Activated naive CD4-positive, alpha-beta T cell treated with anti-CD3 and anti-CD28 coated beads, Interleukin-2, amount 50 U/mL, for 72 hours (primary cell): ENCODE data around the gene KCNQ1OT1. TPM values are rescaled to one million over a fixed set of nuclear protein-coding genes. Genes with fewer than 3 reads are reported as not detected.

Experiments used
- ATAC-seq, 2 donors: fragments of 150-1000 bp; cut with Tn5 transposase; 2 replicates each; pipeline ENCODE4 v1.10.0; 2021; ENCODE audit warnings: mild to moderate bottlenecking in 2 of 2, moderate library complexity in 2 of 2
- DNase-seq, 2 donors: peaks; one replicate each; pipeline ENCODE4 v3.0.0; 2021 to 2022; ENCODE audit warnings: low spot score in 2 of 2
- H3K27ac Mint-ChIP-seq, 2 donors: one replicate each; pipeline ENCODE4 v1.8.0; 2022; ENCODE audit warnings: mild to moderate bottlenecking in 2 of 2, mixed read lengths in 2 of 2
- H3K36me3 Mint-ChIP-seq, 2 donors: one replicate each; pipeline ENCODE4 v1.8.0; 2022; ENCODE audit warnings: mixed read lengths in 2 of 2
- H3K9me3 Mint-ChIP-seq, 2 donors: one replicate each; pipeline ENCODE4 v1.8.0; 2022; ENCODE audit warnings: mixed read lengths in 2 of 2
- total RNA-seq, 2 donors: library from RNA; stranded (reverse); gene quantifications; one replicate each; pipeline ENCODE4 v1.2.3, GENCODE V29; 2022

Gene KCNQ1OT1
- total RNA-seq, 2 donors from 2014 or later: 0.30 to 0.49 TPM

DNA sequence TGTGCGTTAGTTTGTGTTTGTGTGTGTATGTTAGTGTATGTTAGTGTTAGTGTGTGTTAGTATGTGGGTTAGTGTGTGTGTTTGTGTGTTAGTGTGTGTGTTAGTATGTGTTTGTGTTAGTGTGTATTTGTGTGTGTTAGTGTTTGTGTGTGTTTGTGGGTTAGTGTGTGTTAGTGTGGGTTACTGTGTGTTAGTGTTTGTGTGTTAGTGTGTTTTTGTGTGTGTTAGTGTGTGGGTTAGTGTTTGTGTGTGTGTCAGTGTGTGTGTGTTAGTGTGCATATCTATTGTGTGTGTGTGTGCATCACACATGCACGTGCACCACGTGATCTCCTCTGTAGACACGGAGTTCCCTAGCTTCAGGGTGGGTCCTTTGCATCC lies 115.4 kb downstream of the KCNQ1OT1 start:
- no peaks in the 10 kb centered on the region for H3K36me3 Mint-ChIP-seq
- no peak for ATAC-seq
- no peaks in the 10 kb centered on the region for H3K9me3 Mint-ChIP-seq
- DNase-seq: no peak
- H3K27ac Mint-ChIP-seq: no peak overlapping the region

DNA sequence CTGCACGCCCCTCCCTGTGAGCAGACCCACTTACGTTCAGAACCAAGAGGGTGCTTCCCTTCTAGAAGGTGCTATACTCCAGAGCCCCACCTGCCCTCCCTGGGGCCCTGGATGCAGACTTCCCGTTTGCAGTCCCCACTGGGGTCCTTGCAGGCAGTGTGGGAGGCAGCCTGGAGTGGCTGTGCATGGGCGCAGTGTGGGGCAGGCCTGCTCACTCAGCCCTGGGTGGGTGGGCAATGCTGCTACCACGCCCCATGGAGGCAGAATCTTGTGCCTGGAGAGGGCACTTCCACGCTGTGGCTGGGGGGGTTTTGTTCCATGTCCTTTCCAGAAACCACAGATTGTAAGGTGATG lies 116.2 kb downstream of the KCNQ1OT1 start:
- Mint-ChIP-seq H3K9me3 (no peaks in the 10 kb centered on the region), H3K36me3 (no peaks in the 10 kb centered on the region), H3K27ac (no peak overlapping the region)
- DNase-seq (no peak), ATAC-seq (no peak)

DNA sequence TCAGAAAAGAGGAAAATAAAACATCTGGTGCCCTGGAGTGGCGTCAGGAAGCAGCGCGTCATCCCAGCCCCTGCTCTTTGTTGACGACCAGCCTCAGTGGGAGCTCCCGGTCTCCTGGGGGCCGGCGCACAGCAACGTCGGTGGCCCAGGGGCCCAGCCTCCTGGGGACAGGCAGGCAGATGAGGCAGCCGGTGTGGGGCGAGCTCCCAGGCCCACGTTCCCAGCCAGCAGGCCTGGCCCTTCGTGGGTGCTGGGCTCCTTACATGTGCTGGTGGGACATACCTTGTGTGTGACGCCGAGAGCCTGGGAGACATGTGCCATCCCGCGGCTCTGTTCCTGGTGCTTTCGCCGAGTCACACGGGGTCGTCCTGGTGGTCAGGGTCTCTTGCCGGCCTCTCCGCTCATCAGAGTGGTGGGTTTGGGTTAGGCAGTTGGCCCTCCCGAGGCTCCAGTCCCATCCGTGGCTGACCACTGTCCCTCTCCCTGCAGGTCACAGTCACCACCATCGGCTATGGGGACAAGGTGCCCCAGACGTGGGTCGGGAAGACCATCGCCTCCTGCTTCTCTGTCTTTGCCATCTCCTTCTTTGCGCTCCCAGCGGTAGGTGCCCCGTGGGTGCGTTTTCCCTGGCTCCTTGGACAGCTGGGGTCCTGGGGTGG lies 116.7 kb downstream of the KCNQ1OT1 start:
- DNase-seq (peak in 1 of 2 donors; percentile 53), ATAC-seq (no peak)
- H3K27ac Mint-ChIP-seq: peak overlapping the region in 1 of 2 donors; percentile 22
- H3K36me3 Mint-ChIP-seq: no peaks in the 10 kb centered on the region
- H3K9me3 Mint-ChIP-seq: no peaks in the 10 kb centered on the region

DNA sequence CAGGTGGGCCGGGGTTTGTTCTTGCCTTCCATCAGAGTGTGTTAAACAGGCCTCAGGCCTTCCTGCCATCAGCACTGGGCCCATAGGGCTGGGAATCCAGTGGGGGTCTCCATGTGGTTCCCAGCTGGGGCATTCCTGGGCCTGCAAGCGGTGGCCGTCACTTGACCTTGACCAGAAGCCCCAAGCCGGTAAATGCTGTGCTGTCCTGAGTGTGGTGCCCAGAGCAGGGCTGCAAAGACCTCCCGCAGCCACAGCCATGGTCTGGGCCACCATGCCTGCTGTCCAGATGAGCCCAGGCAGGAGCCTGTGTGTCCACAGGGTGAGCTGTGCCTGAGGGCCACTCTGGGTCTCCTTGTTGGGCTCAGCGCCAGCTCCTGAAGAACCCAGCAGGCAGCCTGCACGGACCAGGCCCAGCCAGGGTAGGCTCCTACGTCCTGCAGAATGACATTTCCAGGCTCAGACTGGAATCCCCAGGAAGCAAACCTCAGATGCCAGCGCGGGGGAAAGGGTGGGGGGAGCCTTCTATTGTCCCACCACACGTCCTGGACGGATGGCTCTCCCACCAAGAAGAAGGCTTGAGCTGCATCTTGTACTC lies 117.3 kb downstream of the KCNQ1OT1 start:
- ATAC-seq (no peak), DNase-seq (peak in 1 of 2 donors; percentile 31)
- Mint-ChIP-seq H3K9me3 (no peaks in the 10 kb centered on the region), H3K36me3 (no peaks in the 10 kb centered on the region), H3K27ac (no peak overlapping the region)

DNA sequence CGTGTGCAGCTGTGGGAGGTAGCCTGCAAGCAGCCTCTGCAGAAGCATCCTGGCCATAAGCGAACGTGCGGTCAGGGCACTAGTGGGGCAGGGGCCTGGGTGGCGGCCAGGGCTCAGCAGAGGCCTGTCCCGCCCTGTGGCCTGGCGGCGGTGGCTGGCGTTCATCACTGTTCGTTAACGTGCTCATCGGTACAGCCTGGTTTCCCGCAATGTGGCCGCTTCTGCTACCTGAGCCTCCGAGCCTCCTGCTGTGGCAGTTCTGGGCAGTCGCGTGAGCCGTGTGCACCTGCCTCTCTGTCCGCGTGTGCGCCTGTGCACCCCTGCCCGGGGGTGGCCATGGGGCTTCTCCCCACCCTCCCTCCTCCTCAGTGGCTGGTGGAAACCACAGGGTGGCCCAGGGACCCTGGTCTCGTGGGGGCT lies 117.9 kb downstream of the KCNQ1OT1 start:
- ATAC-seq (no peak), DNase-seq (no peak)
- H3K36me3 Mint-ChIP-seq: no peaks in the 10 kb centered on the region
- H3K27ac Mint-ChIP-seq: no peak overlapping the region
- H3K9me3 Mint-ChIP-seq: no peaks in the 10 kb centered on the region

DNA sequence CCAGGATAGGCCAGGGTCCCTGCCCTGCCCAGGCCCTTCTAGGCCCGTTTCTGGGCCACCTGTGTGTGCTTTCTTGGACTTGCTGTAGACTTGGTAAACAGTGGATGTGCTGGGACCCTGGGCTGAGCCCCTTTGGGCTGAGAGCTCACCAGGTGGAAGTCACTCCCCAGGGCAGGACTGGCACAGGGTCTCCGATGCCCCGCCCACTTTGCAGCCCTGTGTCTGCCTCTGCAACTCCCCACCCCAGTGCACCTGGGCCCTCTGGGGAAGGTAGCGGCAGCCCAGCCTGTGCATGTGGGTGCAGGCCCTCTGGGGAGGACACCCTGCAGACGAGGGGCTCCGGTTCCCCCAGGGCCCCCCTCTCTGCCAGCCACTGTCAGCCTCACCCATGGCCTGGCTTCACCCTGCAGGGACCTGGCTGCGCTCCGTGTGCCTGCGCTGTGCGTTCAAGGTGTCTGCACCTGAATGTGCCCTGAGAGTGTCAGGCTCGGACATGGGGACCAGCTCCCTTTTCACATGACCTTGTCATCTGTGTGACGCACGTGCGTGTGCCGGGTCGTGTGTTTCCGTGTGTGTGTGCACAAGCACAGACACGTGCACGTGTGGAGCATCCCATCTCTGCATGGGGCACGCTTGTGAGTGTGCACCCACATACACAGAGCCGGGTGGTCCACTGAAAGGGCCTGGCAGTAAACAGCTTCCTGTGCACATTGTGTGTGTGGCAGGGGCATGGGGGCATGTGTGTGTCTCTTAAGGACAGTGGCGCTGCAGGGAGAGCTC lies 118.5 kb downstream of the KCNQ1OT1 start:
- DNase-seq (peak in 1 of 2 donors; percentile 53), ATAC-seq (no peak)
- H3K36me3 Mint-ChIP-seq: no peaks in the 10 kb centered on the region

DNA sequence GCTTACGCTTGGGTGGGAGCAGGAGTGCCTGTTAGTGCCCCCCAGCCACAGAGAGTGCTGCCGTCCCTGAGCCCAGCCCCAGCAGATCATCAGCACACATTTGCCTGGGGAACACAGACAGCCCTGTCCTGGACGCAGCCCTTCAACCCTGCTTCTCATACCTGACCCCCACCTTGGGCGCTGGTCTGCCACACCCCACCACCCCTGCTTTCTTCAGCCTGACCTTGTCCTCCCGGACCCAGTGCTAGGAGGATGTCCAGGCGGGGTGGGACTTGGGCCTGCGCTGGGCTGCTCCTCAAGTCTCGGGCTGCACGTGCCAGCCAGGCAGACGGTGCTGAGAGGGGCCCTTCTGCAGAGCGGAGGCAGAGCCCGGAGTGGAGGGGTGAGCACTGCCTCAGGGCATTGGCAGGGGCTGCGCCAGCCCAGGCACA lies 119.2 kb downstream of the KCNQ1OT1 start:
- DNase-seq (peak in 1 of 2 donors; percentile 46), ATAC-seq (no peak)
- H3K36me3 Mint-ChIP-seq: no peaks in the 10 kb centered on the region
- no peak overlapping the region for H3K27ac Mint-ChIP-seq
- no peaks in the 10 kb centered on the region for H3K9me3 Mint-ChIP-seq

More for the DNA sequence above, 118.5 kb downstream of the KCNQ1OT1 start:
- Mint-ChIP-seq H3K9me3 (no peaks in the 10 kb centered on the region), H3K27ac (no peak overlapping the region)

DNA sequence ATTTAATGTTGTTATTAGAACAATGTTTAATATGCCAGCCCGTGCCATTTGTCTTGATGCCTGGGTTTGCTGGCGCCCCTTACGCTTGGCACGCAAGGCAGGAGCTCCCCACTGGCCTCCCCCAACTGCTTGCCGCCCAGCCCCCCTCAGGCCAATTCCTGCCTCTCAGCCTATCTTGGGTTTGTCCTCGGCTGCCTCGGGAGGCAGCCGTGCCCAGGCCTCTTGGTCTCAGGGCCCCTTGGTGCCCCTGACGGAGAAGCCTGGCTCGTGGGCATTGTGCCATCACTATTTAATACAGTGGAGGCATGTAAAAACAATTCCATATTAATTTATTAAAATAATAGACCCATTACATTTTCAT lies 119.8 kb downstream of the KCNQ1OT1 start:
- DNase-seq (no peak), ATAC-seq (no peak)
- Mint-ChIP-seq H3K36me3 (no peaks in the 10 kb centered on the region), H3K27ac (no peak overlapping the region), H3K9me3 (no peaks in the 10 kb centered on the region)

DNA sequence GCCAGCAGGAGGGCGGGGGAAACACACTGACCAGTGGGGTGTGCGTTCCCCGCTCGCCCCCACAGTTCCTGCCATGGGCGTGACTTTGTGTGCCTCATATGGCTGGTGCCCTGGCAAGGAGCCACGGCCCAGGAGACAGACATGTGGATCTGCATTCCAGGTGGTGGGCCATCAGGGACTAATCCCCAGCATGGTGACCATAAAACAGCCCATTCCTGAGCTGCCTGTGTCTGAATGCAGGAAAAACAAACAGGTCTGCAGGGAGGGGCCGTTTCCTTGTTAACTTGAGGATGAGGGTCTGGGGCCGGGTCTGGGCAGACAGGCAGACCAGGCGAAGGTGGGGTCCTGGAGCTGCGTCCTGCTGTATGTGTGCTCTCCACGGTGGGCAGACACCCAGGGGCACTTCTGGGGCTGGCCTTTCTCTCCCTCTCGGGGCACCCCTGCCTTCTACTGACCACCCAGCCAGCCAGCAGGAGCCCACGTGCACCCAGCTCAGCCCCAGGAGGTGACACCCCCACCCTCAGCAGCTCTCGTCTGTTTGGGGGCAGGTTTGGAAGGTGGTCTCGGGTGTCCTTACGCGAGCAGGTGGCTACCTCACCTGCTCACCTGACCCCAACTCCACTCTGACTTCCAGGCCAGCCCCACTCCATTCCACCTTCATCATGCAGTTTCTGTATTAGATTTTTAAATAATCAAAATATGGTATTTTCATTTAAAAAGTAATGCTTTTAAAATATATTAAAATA lies 120.3 kb downstream of the KCNQ1OT1 start:
- H3K27ac Mint-ChIP-seq: no peak overlapping the region
- DNase-seq (peak in 1 of 2 donors; percentile 43), ATAC-seq (no peak)
- H3K36me3 Mint-ChIP-seq: no peaks in the 10 kb centered on the region
- no peaks in the 10 kb centered on the region for H3K9me3 Mint-ChIP-seq

DNA sequence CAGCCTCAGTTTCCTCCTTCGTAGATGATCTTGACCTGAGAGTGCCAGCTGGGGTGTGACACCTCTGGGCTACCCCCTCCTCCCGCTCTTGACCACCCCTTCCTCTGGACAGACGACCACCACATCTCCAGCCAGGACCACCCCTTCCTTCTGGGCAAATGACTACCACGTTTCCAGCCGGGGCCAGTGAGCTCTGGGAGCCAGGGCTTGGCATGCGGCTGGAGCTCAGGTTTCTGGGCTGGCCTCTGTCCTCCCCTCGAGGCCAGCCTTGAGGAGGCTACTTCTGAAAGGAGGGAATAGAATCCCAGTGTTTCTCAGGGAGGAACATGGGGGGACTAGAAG lies 120.9 kb downstream of the KCNQ1OT1 start:
- no peak for ATAC-seq
- Mint-ChIP-seq H3K27ac (no peak overlapping the region), H3K9me3 (no peaks in the 10 kb centered on the region), H3K36me3 (no peaks in the 10 kb centered on the region)
- DNase-seq: no peak

DNA sequence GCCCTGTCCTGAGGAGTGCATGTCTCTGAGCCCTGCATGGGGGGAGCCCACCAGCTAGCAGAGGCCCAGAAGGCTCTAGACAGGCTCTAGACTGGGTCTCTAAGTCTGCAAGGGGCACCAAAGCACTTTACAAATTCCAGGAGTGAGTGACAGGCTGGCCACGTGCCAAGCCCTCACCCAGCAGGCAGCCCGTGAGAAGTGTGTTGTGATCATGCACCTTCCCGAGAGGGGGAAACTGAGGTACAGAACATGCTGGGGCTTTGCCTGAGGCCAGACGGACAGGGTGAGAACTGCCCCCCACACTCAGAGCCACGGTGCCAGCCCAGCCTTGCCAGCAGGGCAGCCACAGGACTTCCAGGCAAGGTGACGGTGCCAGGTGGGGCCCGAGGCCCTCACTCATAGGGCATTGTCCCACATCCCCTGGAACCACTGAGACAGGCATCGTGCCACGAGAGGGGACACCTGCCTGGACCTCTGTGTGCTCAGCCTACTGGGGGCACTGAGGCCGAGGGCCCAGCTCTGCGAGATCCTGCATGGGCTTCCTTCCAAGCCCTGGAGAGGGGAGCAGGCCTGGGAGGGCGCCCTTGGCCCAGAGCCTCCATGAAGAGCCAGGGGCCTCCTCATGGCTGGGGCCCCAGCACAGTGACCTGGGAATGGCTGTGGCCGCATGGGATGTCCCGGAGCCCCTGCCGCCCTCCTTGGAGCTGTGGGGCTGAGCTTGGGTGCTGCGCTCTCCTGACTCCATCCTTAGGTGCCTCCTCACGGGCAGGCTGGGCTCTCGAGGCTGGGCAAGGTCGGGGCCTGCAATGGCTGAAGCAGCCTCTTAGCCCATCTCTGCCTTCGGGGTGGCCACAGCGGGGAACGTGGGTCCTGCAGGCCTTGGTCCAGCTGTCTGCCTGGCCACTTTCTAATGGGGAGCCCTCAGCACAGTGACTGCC lies 121.5 kb downstream of the KCNQ1OT1 start:
- no peaks in the 10 kb centered on the region for H3K9me3 Mint-ChIP-seq

DNA sequence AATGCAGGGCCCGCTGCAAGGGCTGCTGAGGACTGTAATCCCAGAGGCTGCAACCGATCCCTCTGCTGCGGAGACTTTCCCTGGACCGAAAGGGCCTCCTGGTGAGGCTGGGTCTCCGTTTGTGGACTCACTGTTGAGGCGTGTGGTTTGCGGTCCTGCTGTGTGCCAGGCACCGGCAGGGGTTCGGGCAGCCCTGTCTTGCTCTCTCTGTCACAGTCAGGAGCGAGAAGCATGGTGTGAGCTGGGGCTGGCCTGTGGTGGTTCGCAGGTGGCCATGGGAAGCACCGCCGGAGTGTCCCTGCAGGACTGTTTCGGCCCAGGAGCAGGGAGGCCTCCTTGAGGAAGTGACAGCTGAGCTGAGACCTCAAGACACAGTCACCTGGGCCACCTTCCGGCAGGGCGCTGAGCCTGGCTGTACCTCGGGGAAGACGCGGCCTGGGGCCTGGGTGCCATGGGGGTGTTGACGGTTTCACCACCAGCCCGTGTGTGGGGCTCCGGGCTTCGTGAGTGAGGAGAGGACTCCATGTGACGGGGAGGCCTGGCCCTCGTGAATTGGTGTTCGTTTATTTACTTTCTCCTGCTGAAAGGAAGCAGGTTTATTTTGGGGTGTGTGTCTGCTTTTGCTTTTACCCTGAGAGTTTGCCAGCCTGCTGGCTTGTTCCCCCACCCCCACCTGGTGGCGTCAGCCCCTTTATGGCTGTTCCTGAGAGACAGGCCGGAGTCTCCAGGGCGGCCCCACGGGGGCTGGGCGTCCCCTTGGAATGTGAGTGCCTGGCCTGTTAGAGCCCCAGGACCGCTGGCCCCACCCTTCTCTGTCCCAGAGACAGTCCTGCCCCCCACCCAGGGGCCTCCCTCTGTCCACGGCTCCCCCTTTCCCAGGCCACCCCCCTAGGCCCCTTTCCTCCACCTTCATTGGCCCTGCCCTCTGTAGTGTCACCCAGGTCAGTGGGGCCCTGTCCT lies 122.5 kb downstream of the KCNQ1OT1 start:
- ATAC-seq (no peak), DNase-seq (peak in 1 of 2 donors; percentile 51)
- no peaks in the 10 kb centered on the region for H3K9me3 Mint-ChIP-seq
- H3K27ac Mint-ChIP-seq: no peak overlapping the region
- no peaks in the 10 kb centered on the region for H3K36me3 Mint-ChIP-seq

More for the DNA sequence above, 121.5 kb downstream of the KCNQ1OT1 start:
- Mint-ChIP-seq H3K27ac (no peak overlapping the region), H3K36me3 (no peaks in the 10 kb centered on the region)
- DNase-seq: peak in 1 of 2 donors; percentile 51
- no peak for ATAC-seq

DNA sequence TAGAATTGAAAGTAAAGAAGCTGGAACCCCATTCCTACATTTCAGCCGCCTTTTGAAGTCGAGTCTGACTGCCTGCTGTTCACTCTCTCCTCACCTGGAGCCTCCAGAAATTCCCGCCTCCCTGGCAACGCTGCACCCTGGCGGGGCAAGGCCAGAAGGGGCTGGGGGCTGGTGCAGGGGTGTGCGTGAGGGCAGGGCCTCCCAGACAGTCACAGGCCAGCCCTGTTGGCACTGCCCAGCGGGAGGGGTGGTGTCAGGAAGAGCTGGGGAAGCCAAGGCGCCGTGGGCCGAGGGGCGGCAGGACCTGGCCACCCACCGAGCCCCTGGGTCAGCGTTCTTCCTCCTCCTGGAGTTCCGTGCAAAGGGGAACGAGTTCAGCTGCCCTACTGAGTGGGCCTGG lies 123.2 kb downstream of the KCNQ1OT1 start:
- peak in 1 of 2 donors; percentile 45 for DNase-seq

DNA sequence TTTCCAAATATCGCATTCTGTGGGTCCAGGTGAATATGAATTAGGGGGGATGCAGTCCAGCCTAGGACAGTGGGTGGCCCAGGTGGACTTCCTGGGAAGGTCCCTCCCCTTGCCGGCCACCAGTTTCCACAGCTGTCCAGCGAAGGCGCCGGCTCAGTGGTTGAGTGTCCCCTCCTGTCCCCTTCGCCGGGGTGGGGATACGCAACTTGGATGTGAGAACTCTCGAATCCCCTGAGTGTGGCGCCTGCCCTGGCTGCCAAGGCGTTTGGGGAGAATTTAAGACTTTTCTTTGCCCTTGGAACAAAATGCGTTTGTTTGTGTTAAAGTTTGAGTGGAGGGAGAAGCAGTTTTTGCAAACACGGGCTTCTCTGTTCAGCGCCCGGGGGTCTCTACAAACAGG lies 123.7 kb downstream of the KCNQ1OT1 start:
- Mint-ChIP-seq H3K9me3 (no peaks in the 10 kb centered on the region), H3K27ac (no peak overlapping the region), H3K36me3 (no peaks in the 10 kb centered on the region)
- no peak for ATAC-seq
- peak in 1 of 2 donors; percentile 47 for DNase-seq

More for the DNA sequence above, 123.2 kb downstream of the KCNQ1OT1 start:
- Mint-ChIP-seq H3K36me3 (no peaks in the 10 kb centered on the region), H3K27ac (no peak overlapping the region), H3K9me3 (no peaks in the 10 kb centered on the region)
- no peak for ATAC-seq

DNA sequence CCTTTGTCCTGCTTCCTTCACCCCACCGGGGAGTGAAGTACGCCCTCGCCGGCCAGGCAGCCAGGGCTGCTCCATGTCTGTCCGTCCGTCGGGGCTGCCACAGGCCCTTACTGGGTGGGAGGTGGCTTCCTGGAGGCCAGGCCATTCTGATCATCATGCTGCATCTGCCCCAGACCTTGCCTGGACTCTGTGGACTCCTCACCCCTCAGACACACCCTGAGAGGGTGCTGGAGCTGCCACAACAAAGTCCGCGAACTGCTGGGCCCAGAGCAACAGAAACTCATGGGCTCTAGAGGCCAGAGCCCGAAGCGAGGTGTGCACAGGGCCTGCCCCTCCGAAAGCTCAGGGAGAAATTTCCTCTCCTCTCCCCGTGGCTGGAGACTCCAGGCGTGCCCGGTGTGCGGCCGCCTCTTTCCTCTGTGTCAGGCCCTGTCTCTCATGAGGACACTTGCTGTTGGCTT lies 124.2 kb downstream of the KCNQ1OT1 start:
- Mint-ChIP-seq H3K9me3 (no peaks in the 10 kb centered on the region), H3K36me3 (no peaks in the 10 kb centered on the region), H3K27ac (no peak overlapping the region)
- DNase-seq (peak in 1 of 2 donors; percentile 41), ATAC-seq (no peak)
